HG03159 (cell line): Measurements from ENCODE around the gene GPANK1.
A peak's percentile ranks its signal among the peaks of the same experiment; 100 is the strongest.

Experiments
- ATAC-seq: cut with Tn5 transposase; IDR thresholded peaks from one replicate; pipeline ENCODE4 v1.9.1; 2021; ENCODE audit warnings: mild to moderate bottlenecking, moderate library complexity; ENCODE audit not compliant: unreplicated experiment

Gene GPANK1

DNA sequence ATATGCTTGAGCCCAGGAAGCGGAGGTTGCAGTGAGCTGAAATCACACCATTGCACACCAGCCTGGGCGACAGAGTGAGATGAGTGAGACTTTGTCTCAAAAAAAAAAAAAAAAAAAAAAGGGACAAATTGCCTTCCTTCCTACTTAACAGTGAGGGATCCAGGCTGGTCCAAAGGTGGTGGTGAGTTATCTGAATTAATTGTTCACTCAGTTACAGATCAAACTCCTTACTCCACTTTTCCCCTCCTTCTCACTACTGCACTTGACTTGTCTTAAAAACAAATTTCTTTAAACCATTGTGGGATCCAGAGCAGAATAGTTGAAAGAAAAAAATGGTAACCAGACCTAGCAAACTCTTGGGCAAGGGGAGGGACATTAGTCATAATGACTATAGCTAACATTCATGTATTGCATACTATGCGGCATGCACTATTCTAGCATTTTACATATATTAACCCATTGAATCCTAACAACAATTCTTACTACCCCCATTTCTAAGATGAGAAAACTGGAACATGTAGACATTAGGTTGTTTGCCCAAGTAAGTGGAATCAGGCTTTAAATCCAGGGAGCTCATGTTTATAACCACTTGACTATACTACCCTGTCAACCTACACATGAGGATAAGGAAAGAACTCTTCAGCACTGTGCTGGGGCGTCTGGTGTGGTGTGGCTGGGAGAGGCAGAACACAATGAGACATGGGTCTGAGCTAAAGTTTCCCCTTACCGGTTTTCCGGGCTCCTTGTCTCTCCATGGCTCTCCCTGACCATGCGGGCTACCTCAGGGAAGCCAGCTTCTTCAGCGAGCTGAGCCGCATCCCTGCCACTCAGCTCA lies 1.5 kb downstream of the GPANK1 start:
- ATAC-seq = no peak

DNA sequence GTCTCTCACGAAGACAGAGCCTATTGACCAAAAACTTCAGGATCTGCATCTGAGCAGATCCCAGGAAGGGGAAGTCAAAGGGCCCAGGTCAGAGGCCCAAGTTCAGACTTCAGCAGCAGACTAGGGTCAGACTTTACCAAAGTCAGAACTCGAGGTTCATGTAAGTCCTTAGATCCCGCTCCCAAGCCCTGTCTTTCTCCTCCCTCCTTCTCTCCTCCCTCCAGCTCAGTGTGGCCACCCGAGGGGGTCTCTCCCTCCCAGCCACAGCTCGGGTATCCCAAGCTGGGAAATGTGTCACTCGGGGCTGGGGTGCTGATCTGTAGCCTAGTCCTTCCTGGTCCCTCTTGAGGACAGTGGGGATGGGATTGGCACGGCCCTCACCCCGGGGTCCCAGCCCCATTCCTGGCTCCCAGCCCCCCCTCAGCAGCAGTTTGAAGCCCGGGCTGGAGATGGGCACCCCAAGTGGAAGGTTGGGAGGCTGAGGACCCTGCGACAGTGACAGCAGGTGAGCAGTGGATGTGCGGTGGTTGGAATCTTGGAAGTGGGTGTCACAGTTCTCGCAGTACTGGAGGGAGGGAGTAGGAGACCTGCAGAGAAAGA lies 2.6 kb downstream of the GPANK1 start:
- ATAC-seq = no peak

DNA sequence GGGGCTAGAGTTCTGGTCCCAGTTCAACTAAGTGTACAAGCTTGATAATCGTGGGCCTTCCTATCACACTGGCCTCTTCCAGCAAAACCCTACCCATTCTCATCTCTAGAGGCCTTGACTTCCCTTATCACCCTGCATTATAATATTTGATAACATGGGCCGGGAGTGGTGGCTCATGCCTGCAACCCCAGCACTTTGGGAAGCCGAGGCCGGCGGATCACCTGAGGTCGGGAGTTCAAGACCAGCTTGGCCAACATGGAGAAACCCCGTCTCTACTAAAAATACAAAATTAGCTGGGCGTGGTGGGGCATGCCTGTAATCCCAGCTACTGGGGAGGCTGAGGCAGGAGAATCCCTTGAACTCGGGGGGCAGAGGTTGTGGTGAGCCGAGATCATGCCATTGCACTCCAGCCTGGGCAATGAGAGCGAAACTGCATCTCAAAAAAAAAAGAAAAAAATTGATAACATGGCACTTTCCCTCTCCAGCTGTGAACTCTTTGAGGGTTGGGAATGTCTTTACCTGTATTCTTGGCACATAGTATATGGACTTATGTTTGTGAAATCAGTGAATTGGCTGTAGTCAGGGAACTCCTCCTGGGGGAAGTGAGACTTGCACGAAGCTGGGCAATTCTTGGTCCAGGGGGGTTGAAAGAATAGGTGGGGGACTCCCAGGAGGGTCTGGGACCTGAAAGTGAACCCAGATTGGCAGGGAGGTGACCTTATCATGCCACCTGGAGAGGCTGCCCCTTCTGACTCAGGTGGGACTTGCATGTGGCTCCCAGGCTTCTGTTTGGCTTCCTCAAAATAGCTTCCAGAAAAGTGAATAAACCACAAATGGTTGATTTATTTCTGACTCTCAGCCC lies 3.3 kb downstream of the GPANK1 start:
- ATAC-seq = no peak

DNA sequence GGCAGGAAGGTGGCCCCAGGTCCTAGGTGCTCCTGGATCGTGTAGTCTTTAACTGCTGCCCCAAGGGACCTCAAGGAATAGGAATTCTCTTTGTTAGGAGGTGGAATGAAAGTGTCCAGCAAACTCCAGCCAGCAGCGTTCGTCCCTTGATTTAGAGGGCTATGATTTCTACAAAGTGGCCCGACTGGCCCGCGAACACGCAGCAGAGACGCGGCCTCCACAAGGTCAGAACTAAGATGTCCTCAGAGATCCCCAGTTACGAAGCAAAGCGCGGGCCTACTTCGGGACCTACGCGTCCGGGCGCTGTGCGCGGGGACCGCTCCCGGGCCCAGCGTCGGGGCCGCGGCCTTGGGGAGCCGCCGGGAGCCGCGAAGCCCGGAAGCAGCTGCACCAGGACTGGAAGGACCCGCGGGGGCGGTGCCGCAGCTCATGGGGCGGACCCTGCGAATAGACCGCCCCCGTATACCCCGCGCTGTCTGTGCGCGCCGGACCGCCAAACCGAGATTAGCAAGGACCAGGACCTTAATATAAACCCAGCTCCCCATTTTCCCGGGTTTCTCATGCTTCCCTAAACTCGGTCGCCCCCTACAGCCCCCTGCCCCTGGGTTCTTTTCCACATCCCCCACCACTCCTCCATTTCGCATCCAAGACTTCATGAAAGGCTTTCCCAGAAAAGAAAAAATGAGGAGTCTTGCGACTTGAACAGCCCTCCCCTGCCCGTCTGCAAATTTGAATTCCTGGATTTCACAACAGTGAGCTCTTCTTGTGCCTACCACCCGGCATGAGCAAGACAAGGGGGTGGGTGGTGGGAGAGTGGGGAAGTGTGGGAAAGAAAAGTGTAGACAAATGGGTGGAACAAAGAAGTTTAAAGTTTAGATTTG lies 4.2 kb downstream of the GPANK1 start, which contains the start of gene C6orf47:
Gene C6orf47 (minus strand): TSS at position 398 of the 881 bp plus-strand sequence. CDS start 831 bp downstream, outside the sequence.
- peak; percentile 38 for ATAC-seq

DNA sequence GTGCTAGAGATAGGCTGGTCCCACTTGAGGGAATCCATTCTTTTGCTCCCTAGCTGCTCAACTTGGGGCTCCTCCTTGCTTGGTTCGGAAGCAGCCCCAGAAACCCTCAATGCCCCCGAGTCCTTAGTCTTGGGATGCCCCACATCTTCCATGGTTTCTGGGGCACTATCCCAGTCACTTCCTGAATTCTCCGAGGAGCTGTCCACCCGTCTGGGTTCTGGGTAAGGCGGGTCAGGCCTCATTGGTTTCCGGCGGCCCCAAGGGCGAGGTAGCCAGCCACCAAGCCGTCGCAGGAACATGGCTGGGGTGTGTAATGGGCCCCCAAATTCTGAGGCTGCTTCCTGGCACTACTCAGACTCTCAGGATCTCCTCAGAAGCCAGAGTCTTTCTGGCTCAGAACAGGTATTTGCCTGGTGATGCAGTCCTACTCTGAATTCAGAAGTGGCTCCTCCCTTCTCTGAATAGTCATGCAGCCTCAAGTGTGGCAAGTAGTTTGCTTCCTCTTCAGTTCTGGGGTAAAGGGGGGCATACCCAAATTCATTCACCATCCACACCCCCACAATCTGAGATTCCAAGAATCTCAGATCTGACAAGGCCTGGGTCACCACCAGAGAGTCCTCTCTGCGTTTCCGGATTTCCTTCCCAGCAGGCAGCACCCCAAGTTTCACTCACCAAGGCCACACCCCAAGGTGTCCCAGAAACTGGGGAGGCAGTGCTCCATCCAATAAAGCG lies 5.0 kb downstream of the GPANK1 start:
- ATAC-seq = peak; percentile 2

DNA sequence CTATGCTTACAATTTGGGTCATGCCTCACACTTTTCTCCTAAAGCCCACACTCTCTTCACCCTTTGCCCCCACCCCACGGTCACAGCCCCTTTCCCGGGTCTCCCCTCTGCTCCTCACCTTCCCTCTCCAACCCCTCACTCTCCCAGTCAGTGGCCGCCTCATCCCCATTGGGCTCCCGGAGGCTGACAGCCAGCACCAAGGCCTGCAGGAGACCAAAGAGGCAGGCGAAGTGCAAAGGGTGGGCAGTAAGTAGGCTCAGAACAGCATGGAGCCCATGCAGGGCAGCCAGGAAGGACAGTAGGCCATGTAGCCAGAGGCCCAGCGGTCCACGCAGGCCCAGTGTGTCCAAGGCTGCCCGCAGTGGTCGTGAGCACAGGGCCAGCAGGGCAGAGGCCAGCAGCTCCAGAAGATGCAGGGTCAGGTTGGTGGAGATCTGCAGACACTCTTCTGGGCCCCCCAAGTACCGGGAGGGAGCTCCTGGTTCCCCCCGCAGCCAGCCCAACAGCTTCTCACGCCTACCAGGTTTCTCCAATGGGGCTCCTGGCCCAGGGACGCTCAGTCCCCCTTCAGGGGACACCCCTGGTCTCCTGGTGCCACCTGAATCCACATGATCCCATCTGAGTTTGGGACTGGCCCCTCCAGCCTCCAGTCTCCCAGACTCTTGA lies 5.7 kb downstream of the GPANK1 start:
- no peak for ATAC-seq

DNA sequence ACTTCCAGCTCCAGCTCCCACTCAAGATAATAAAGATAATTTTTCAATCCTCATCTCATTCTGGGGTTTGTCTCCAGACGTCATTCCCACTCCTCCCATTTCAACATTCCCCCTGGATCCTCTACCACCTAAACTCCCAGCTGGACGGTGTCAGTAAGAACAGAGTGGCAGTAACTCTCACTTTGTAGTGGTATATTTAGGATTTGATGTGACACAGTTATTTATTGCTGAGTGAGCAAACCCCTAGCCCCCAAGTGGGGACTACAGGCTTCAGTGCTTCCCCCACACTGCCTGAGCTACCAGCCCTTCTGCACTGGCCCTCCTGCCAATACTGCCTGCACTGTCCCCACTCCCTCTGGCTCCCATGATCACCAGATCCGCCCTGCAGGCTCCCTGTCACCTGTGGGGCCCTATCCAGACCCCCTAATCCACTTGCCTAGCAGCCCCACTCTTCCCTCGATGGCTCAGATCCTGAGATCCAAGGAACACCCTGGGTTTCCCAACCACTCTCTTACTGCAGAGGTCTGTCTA lies 6.6 kb downstream of the GPANK1 start:
- no peak for ATAC-seq

DNA sequence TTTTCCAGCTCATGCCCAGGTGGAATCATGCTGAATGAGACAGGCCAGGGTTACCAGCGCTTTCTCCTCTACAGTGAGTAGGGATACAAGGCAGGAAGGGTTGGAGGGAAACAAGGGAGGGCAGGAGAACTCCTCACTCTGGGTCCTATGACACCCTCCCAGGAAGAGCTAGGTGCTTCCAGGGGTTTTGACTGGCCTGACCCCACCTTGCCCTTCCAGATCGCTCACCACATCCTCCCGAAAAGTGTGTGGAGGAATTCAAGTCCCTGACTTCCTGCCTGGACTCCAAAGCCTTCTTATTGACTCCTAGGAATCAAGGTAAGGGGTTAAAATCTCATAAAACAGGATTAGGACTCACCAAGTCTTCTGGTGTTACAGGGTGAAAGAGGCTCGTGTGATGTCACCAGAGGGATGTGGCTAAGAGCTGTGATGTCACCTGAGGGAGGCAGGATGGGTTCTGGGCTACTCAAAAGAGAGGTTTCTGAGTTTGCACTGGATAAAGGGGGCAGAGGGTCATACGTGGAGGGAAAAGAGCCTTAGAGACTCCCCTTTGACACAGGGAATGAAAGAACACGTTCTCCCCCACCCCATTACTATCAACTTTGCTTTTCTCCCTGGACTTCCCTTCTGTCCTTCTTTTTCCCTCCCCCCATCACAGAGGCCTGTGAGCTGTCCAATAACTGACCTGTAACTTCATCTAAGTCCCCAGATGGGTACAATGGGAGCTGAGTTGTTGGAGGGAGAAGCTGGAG lies 7.2 kb downstream of the GPANK1 start:
- ATAC-seq = no peak

DNA sequence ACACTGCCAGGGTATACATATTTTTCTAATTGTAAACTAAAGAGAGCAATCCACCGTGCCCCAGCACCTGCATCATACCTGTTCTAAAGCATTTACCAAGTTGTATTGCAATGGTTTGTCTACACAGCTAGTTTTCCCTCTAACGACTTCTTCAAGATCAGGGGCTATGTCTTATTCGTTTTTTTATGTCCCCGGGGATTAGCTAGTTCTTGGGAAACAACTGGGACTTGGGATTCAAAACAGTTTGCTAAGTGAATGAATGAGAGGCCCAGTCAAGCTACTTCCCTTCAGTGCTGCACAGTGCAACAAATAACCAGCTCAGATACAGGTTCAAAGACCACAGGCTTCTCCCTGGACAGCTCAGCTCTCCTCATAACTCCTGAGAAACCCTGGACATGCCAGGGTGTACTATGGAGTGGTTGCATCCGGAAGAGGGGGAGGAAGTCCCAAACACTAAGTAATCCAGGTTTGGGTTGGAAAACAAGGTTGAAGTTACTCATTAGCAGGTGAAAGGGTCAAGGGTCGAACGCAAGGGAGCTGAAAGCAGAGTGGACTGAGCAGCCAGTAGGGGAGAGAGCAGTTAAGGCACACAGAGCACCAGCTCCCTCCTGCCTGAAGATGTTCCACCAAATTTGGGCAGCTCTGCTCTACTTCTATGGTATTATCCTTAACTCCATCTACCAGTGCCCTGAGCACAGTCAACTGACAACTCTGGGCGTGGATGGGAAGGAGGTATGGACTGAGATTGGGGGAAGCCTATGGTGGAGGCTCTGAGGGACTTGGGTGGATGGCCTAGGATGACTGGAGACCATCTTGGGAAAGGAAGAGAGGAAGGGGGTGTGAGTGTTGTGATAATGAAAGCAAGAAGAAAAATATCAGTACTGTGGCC lies 9.2 kb downstream of the GPANK1 start, which contains the start of gene APOM:
Gene APOM (plus strand): TSS at position 546 of the 889 bp plus-strand sequence. CDS start 73 bp downstream, at position 619.
- ATAC-seq = no peak

DNA sequence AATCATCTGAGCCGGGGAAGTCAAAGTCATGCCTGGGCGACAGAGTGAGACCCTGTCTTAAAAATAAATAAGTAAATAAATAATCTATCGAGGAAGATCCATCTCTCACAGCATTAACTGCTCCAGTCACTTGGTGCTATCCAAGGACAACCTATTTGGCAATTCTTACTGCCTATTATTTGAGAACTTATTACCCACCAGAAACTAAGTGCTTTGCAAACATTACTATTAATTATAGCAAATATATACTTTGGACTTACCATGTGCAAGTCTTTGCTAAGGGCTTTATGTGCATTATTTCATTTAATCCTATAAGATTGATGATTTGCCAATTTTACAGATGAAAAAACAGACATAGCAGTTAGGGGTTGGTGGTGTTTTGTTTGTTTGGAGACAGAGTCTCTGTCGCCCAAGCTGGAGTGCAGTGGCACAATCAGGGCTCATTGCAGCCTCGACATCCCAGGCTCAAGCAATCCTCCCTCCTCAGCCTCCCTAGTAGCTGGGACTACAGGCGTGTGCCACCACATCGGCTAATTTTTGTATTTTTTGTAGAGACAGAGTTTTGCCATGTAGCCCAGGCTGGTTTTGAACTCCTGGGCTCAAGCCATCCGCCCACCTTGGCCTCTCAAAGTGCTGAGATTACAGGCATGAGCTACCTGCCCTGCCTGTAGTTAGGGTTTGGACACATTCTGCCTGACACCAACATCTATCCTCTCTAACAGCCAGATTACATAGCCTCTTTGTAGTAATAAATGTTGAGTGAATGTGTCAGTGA lies 10.0 kb downstream of the GPANK1 start:
- no peak for ATAC-seq

DNA sequence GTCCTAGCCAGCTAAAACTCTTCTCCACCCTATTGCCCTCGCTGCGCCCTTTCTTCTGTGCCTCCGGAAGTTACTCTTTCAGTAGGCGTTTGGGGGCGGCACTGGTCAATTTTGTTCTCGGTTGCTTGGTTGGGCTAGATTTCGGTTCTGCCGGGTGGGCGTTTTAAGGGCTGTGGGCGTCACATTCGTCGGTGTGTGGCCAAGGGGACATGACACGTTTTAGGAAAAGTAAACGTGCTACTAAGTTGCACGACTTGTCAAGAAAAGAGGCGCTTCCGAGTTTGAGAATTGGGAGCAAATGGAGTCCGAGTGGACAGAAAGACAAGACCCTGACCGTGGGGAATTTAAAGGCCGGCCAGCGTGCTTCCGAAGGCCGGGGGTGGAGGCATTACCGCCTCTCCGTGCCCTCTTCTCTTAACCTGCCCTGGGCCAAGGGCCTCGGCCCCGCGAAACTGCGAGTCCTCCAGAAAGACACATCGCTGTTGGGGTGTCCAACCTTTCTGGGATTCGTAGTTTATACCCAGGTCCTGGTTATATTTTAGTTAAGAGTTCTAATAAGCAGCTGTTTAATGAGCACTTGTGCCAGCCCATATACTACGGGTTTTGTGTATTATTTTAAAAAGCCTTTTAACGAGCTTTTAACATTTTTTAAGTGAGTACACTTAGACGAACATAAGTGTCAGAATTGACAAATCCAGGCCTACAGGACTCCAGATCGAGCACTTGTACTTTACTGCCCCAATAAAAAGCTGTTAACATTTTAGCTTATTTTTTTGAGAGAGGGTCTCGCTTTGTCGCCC lies 11.7 kb downstream of the GPANK1 start:
- peak; percentile 62 for ATAC-seq

DNA sequence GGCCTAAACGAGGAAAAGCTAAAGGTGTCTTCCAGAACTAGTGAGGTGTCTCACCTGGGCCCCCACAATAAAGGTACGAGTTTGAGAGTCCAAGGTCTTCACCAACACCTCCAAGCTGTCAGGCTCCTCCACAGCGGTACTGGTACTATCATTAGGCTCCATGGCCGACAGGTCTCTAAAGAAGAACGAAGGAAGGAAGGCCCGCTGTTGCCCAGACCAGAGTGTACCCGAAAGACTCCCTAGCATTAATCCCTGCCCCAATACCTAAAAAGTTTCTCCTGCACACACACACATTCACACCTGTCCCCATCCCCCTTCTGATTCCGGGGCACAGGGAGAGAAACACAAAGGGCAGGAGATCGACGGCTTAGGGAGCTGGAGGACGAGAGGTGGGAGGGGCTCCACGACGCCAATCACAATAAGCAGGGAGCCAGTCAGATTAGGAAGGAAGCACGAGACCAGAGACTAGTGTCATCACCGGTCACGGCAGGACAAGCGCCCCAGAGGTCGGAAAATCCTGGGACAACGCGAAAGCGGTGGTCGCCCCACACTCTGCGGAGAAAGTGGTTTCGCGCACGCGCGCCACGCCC lies 13.1 kb downstream of the GPANK1 start:
- peak; percentile 29 for ATAC-seq

DNA sequence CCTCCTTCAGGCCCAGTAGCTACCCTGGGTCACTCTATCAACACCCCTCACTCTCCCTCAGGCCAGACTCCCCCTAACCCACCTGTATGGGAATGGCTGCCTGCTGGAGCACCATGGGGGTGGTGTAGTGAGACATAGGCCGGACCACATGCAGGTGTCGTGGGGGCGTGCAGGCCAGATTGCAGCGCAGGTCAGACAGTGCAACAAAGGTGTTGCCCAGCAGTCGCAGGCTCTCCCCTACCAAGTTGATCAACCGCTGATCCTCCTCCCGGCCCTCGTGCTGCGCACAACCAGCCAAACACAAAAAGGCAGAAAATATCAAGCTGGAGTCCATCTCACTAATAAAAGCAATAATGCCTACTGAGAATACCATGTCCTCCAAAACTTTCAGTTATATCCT lies 19.5 kb downstream of the GPANK1 start:
- no peak for ATAC-seq

DNA sequence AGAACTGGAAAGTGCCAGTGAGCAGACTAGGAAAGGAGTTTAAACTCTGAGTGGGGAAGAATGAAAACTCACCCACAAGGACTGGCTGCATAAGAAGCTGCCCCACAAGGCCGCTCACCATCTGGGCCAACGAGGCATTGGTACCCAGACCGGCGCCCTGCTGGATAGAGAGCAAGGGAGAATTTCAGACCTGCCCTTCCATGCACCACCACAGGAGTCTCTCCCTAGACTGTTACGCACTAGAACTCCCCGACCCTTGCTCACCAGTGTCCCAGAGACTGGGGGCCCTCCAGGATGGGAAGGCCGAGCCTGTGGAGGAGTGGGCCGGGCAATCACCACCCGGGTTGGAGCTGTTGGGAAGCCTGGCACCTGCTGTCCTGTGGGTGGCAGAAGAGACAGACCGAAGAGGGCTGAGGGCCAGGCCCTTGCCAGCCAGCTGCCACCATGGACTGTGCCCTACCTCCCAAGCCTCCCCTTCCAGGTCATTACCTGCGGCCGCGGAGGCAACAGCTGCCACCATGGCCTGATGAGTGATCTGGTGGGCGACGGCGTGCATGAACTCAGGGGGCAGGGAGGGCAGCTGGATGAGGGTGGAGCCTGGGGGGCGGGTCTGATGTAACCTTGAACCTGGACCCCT lies 20.9 kb downstream of the GPANK1 start:
- no peak for ATAC-seq
